ENCODE measurements around the gene IL17RB.

Gene IL17RB

GRCh38 chr3:53812434-53812833, 33.9 kb upstream of the IL17RB start:
- DNase-seq (ENCODE audit: low spot score) = no peak
- TF ChIP-seq, protein P1, sequence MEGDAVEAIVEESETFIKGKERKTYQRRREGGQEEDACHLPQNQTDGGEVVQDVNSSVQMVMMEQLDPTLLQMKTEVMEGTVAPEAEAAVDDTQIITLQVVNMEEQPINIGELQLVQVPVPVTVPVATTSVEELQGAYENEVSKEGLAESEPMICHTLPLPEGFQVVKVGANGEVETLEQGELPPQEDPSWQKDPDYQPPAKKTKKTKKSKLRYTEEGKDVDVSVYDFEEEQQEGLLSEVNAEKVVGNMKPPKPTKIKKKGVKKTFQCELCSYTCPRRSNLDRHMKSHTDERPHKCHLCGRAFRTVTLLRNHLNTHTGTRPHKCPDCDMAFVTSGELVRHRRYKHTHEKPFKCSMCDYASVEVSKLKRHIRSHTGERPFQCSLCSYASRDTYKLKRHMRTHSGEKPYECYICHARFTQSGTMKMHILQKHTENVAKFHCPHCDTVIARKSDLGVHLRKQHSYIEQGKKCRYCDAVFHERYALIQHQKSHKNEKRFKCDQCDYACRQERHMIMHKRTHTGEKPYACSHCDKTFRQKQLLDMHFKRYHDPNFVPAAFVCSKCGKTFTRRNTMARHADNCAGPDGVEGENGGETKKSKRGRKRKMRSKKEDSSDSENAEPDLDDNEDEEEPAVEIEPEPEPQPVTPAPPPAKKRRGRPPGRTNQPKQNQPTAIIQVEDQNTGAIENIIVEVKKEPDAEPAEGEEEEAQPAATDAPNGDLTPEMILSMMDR (conservative IDR thresholded peaks at IDR 0.05; ENCODE audit: low read depth) = no peak
- no peak overlapping the region for H3K27ac ChIP-seq
- CTCF ChIA-PET = no interaction called here
- POLR2A ChIA-PET (ENCODE audit: low non-redundant PET) = no interaction called here

GRCh38 chr3:53813229-53813628, 33.1 kb upstream of the IL17RB start:
- ChIA-PET POLR2A (ENCODE audit: low non-redundant PET) (no interaction called here), CTCF (no interaction called here)
- DNase-seq (ENCODE audit: low spot score) = no peak
- TF ChIP-seq, protein P1 (conservative IDR thresholded peaks at IDR 0.05; ENCODE audit: low read depth) = no peak
- H3K27ac ChIP-seq = no peak overlapping the region

GRCh38 chr3:53813876-53814275, 32.5 kb upstream of the IL17RB start:
- POLR2A ChIA-PET (ENCODE audit: low non-redundant PET) = no interaction called here
- no peak overlapping the region for H3K27ac ChIP-seq
- CTCF ChIA-PET = no interaction called here
- TF ChIP-seq, protein P1 (conservative IDR thresholded peaks at IDR 0.05; ENCODE audit: low read depth) = no peak
- DNase-seq (ENCODE audit: low spot score) = no peak

- TF ChIP-seq, protein P1 (conservative IDR thresholded peaks at IDR 0.05; ENCODE audit: low read depth) = no peak
- POLR2A ChIA-PET (ENCODE audit: low non-redundant PET) = no interaction called here
- DNase-seq (ENCODE audit: low spot score) = no peak
- no peak overlapping the region for H3K27ac ChIP-seq
- CTCF ChIA-PET = no interaction called here
Observed at GRCh38 chr3:53815067-53815466, 31.3 kb upstream of the IL17RB start.

DNA sequence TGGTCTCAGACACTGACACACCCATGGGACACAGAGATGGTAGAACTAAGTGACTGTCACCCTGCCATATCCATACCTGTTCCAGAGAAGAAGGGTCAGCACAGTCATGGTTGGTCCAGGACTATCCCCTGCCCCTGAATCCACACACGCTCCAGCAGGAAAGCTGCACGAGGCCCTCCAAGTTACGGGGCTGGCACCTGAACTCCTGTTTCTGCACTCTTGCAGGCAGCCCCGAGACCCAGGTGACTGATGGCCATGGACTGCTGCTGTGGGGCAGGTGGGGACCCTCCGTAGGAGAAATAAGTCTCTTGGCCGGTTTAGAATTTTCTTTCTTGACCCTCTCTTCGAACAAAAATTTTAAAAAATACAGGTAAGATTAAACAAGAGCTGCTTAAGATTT, 30.7 kb upstream of the IL17RB start:
- CTCF ChIA-PET = no interaction called here
- DNase-seq (ENCODE audit: low spot score) = no peak
- H3K27ac ChIP-seq = no peak overlapping the region
- TF ChIP-seq, protein P1 (conservative IDR thresholded peaks at IDR 0.05; ENCODE audit: low read depth) = no peak
- POLR2A ChIA-PET (ENCODE audit: low non-redundant PET) = no interaction called here

DNA sequence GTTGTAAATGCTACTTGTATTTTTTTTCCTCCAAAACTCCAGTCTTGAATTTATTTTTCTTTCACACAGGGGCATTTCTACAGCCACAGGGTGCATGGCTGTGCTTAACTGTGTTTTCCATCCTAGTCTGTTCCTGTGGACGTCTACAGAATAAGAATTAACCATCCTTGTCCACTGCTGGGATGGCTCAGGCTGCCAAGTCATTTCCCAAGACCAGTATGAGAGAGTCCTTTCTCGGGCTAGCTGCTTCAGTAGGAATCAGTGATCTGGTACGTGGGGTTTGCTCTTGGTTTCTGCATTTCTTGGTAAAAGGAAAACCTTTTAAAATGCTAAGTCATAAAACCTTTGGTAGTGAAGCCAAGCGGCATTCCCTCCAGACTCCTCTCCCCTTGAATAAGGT, 29.9 kb upstream of the IL17RB start:
- POLR2A ChIA-PET (ENCODE audit: low non-redundant PET) = no interaction called here

More for the DNA sequence above, 29.9 kb upstream of the IL17RB start:
- DNase-seq (ENCODE audit: low spot score) = no peak
- TF ChIP-seq, protein P1 (conservative IDR thresholded peaks at IDR 0.05; ENCODE audit: low read depth) = no peak
- H3K27ac ChIP-seq = no peak overlapping the region
- CTCF ChIA-PET = no interaction called here
